ENCODE data around the gene CHST11. TPM values are rescaled to one million over a fixed set of nuclear protein-coding genes. Genes with fewer than 3 reads are reported as not detected.
A peak's percentile ranks its signal among the peaks of the same experiment; 100 is the strongest.

Gene CHST11
- total RNA-seq, 1 donor from 2014 or later = 3.9 TPM

GRCh38 chr12:104651811-104652210 is 195.1 kb downstream of the CHST11 start:
- no peak for DNase-seq (ENCODE audit: low read depth, low spot score)

- no peak for DNase-seq (ENCODE audit: low read depth, low spot score)
These were observed 195.6 kb downstream of the CHST11 start for GRCh38 chr12:104652358-104652757.

DNA sequence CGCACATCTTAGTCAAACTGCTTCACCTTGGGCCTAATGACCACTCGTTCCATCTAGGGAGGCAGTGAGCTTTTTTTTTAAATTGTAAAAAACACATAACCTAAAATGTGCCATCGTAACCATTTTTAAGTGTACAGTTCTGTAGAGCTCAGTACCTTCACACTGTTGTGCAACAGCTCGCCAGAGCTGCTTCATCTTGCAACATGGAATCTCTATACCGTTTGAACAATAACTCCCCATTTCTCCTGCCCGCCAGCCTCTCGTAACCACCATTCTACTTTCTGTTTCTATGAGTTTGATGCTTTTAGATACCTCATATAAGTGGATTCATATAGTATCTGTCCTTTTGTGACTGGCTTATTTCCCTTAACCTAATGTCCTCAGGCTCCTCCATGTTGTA is 196.2 kb downstream of the CHST11 start:
- no peak for DNase-seq (ENCODE audit: low read depth, low spot score)

DNA sequence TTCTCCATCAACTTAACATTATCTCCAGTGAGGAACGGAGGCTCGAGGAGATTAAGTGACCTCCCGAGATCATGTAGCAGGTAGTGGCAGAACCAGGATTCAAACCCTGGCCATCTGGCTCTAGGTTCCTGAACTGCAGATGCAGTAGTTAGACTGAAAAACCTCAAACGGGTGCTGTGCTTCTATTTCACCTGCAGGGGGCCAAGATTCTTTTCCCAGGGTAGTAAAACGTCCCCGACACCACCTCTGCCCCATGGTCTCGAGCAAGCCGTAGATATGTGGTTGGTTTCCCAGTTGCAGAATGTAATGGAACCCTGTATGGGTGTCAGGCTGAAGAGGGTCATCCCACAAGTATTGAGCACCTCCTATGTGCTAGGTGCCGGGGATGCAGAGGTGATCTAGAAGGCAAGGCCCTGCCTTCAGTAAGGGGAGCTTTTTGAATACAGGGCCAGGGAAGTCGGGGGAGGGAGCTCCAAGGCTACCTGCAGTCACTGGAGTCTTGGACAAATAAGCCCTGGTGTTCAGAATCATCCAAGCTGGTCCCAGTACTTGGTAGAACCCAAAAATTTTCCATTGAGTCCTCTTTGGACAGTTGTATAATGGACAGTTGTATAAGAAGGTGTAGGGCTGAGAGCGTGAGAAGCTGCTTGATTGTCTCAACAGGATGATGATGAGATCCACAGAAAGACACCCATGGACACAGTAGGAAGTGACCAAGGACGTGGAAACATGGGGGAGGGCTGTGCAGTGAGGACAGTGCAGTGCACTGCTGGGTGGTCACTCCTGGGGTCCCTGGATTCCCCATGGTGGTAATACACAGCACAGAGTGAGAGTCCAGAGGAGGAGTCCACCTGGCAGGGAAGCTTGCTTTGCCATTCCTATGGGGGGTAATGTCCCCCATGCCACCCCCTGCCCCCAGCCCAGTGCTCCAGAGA is 197.2 kb downstream of the CHST11 start:
- DNase-seq (ENCODE audit: low read depth, low spot score) = no peak

DNA sequence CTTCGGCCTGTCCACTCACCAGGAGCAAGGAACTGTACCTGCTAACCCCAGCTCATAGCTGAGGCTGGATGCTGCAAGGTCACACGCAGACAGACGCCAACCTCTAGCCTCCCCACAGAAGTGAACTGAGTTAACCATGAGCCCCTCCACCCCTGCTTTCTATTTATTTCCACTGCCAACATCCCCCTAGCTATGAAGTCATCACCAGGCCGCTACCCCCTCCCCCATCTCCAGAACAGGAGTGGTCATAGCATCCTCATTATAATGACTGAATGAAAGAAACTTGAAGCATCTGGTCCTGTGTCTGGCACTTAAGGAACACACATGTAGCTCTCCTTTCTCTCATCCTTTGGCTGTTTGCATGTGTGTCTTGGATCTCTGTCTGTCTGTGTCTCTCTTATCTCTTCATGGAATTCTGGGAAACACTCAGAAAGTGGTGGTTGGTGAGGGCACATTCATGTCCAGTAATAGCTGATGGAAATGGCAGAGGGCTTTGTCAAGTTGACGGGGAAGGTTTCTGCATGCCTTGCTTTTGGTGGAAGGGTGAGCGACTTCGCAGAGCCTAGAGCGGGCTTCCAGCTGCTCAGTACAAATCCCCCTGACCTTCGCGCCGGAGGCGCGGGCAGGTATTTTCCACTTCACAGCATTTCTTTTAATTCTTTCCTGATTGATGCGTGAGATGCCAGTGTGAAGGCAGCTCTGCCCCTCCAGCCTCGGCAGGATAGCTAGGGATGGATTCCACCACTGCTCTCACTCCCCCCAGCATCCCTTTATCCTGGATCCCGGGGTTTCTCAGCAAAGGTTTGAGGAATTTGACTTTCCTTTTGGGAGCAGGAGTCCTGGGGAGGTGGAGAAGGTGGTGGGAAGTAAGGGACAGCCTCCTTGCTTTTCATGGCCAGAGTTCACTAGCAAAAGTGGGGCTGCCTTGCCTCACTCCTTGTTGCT is 198.2 kb downstream of the CHST11 start:
- no peak for DNase-seq (ENCODE audit: low read depth, low spot score)

DNA sequence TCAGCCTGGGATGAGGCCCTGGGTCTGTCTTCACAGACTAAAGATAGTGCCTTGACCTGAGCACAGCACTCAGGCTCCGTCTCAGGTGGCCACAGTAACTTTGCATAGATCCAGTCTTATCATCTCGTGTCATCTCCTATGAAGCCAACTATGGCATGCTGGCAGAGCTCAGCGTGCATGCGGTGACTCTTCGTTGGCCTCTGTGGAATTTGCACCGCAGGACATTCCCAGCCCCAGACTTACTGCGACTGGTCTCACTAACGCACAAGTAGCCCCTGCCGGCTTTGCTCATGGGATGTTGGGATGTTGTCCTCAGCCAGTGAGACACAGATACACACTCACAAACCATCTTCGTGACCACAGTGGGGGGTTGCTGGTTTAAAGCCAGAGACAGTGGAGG is 199.6 kb downstream of the CHST11 start:
- DNase-seq (ENCODE audit: low read depth, low spot score) = no peak

- no peak for DNase-seq (ENCODE audit: low read depth, low spot score)
These were observed 200.2 kb downstream of the CHST11 start for GRCh38 chr12:104656921-104657320.

GRCh38 chr12:104657726-104658484 is 201.2 kb downstream of the CHST11 start:
- no peak for DNase-seq (ENCODE audit: low read depth, low spot score)

GRCh38 chr12:104659058-104659457 is 202.3 kb downstream of the CHST11 start:
- no peak for DNase-seq (ENCODE audit: low read depth, low spot score)

GRCh38 chr12:104662203-104662602 is 205.5 kb downstream of the CHST11 start:
- DNase-seq (ENCODE audit: low read depth, low spot score) = no peak

DNA sequence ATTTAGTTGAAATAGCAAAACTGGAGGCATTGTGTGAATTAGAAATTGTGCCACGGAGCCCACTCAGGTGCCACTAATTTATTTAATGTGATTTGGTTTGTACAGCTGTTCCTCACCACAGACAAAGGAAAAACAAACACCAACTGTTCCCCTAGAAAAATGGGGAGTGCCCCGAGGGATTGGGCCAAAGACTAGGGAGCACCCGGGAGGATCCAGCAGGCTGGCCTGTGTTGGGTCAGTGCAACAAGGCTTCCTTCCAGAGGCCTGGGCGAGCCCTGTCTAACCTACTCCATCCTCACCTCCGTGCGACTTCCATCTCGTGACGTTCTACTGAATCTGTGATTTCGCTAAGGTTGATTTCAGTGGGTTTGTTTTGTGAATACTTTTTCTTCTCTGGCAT is 206.2 kb downstream of the CHST11 start:
- no peak for DNase-seq (ENCODE audit: low read depth, low spot score)

DNA sequence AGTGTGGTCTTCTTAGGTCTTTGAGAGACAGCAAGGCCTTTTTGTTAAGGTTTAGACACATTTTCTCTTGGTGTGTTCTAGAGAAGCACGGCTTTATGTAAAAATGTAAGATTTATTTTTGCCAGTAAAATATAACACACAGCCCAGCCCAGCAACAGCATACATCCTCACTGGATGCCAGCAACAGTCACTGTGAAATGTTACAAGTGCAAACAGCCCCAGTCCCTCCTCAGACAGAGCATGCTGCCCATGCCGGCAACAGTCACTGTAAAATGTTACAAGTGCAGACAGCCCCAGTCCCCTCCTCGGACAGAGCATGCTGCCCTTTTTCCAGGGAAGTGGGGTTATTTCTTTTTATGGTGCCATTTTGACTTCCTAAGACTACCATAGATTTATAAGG is 207.6 kb downstream of the CHST11 start:
- DNase-seq (ENCODE audit: low read depth, low spot score) = no peak

GRCh38 chr12:104665296-104665695 is 208.5 kb downstream of the CHST11 start:
- no peak for DNase-seq (ENCODE audit: low read depth, low spot score)

DNA sequence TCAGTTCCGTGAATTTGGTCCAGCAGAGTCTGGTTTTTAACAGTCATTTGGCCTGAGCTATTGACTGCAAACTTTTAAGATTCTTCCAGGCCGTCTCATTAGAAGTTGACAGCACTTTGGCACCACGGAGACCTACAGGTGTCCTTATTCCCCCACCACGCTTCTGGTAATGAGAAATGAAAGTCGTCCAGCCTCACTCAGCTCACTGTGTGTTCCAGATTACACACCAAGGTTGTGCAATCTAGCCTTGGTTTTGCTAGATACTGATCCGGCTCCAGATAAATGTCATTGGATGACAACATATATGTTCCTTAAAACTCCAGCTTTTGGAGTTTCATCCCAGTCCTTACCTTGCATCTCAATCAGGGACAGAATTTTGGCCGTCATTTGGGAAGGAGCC is 210.4 kb downstream of the CHST11 start:
- DNase-seq (ENCODE audit: low read depth, low spot score) = no peak

- no peak for DNase-seq (ENCODE audit: low read depth, low spot score)
These were observed 211.5 kb downstream of the CHST11 start for GRCh38 chr12:104668274-104668718.

DNA sequence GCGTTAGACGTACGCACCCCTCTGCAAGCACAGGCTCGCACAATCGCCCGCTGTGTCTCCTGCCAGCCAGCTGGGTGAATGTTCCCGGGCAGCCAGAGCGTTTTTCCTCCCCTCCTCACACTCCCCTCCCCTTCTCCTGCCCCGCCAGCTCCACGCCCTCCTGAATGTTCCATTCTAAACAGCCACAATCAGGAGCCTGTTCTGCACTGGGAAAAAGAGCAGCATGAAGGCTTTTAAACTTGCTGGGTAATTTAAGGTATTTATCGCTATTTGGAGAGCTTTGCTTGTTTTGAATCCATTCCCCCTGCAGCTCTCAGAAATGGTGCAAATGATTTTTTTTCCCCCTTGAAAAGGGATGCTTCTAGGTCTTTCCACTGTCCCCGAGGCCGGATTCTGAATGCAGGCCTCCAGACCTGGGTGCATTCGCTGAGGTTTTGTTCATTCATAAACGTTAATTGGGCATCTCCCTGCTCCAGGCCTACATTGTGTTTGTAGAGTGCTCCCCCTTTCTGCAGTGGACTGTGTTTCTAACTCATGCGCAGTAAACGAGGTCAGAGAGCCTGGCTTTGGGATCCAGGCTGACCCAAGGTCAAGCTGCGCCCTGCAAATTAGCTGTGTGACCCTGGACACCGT is 212.5 kb downstream of the CHST11 start:
- no peak for DNase-seq (ENCODE audit: low read depth, low spot score)

DNA sequence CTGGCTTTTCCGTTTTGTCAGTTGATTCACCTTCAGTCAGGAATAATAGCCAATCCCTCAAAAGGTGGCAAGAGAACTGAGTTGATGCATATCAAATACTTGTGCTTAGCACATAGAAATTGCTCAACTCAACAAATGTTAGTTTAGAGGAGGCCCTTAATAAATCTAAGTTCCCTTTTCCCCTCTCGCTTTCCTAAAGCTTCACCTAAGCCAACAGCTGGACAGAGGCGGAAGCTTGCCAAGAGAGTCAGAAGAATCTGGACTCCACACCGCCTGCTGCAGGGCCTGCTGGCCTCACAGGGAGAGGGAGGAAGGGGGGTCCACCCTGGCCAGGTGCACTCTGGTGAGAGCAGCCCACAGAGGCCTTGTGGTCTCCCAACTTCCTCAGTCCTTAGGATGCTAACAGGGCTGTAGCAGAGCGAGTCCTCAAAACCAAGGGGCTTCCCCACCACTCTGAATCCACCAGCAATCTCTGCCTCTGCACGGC is 213.1 kb downstream of the CHST11 start:
- no peak for DNase-seq (ENCODE audit: low read depth, low spot score)

- DNase-seq (ENCODE audit: low read depth, low spot score) = no peak
These were observed 214.0 kb downstream of the CHST11 start for GRCh38 chr12:104670439-104671408.

DNA sequence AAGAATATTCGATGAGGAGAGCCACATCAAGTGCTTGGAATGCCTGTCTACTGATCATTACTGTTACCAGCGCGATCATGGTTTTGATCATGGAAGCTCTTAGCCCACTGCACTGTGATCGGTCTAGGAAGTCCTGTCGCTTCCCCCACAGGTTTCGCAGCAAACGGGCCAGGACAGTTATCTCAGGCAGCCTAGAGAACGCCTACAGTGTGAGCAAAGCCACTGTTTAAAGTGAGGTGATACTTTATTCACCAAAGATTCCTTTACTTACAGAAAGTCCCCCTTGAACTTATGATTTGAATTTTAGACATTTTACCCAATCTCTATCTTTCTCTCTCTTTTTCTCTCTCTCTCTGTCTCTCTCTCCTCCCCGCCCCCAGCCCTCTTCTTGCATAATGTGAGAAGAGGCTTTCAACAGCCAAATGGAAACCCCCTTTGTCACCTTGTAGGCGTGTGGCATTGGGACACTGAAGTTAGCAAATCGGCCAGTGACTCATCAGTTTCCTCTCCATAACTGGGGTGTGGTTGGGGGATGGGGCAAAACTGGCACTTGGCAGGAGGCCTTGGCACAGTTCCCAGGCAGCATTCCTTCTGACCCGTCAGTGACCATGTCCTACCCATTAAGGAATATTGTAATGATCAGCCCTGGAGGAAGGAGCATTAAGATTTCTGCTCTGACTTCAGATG is 214.8 kb downstream of the CHST11 start:
- DNase-seq (ENCODE audit: low read depth, low spot score) = peak; percentile 80

Measured in pulmonary artery endothelial cell (primary cell).